WERI-Rb-1 (cell line): ENCODE data around the gene RFC4.

Source experiments
- DNase-seq: peaks from one replicate; pipeline ENCODE4 v3.0.0-alpha.2; 2020
- H3K27ac ChIP-seq: fragments of 250-450 bp; sonication (Bioruptor Pico); 2 replicates; pipeline ENCODE4 v1.5.1; 2020; ENCODE audit warnings: mild to moderate bottlenecking, moderate library complexity
- H3K27me3 ChIP-seq: fragments of 250-450 bp; sonication (Bioruptor Pico); 2 replicates; pipeline ENCODE4 v1.5.1; 2021; ENCODE audit warnings: mild to moderate bottlenecking, low read depth, moderate library complexity; ENCODE audit not compliant: insufficient read depth, severe bottlenecking
- H3K36me3 ChIP-seq: fragments of 250-450 bp; sonication (Bioruptor Pico); 2 replicates; pipeline ENCODE4 v1.5.1; 2020; ENCODE audit warnings: mild to moderate bottlenecking, moderate library complexity
- H3K4me3 ChIP-seq: 2 replicates; pipeline ENCODE4 v1.5.1; 2011; ENCODE audit warnings: low read depth, mild to moderate bottlenecking, control low read depth, low read length
- H3K9me3 ChIP-seq: fragments of 250-450 bp; sonication (Bioruptor Pico); 2 replicates; pipeline ENCODE4 v1.5.1; 2021; ENCODE audit warnings: mild to moderate bottlenecking, moderate library complexity; ENCODE audit not compliant: severe bottlenecking
- TF ChIP-seq, protein P1 (sequence below): IDR thresholded peaks from 2 replicates; pipeline ENCODE4 v1.5.1; 2011; ENCODE audit warnings: low read depth, mild to moderate bottlenecking, control low read depth, inconsistent platforms, low read length

The RFC4 gene

GRCh38 chr3:186790261-186790981, 15.9 kb downstream of the RFC4 start:
- no peaks in the 10 kb centered on the region for H3K27me3 ChIP-seq
- H3K36me3 ChIP-seq = peaks cover 90% of the 10 kb centered on the region
- DNase-seq = peak; percentile 11
- H3K9me3 ChIP-seq = no peaks in the 10 kb centered on the region
- H3K27ac ChIP-seq = peak overlapping the region; percentile 7; the same call in 1 of the 2 replicates
- TF ChIP-seq, protein P1, sequence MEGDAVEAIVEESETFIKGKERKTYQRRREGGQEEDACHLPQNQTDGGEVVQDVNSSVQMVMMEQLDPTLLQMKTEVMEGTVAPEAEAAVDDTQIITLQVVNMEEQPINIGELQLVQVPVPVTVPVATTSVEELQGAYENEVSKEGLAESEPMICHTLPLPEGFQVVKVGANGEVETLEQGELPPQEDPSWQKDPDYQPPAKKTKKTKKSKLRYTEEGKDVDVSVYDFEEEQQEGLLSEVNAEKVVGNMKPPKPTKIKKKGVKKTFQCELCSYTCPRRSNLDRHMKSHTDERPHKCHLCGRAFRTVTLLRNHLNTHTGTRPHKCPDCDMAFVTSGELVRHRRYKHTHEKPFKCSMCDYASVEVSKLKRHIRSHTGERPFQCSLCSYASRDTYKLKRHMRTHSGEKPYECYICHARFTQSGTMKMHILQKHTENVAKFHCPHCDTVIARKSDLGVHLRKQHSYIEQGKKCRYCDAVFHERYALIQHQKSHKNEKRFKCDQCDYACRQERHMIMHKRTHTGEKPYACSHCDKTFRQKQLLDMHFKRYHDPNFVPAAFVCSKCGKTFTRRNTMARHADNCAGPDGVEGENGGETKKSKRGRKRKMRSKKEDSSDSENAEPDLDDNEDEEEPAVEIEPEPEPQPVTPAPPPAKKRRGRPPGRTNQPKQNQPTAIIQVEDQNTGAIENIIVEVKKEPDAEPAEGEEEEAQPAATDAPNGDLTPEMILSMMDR = no peak
- H3K4me3 ChIP-seq = no peak overlapping the region

- Histone ChIP-seq H3K27me3 (no peaks in the 10 kb centered on the region), H3K36me3 (peaks cover 90% of the 10 kb centered on the region), H3K4me3 (no peak overlapping the region), H3K27ac (no peak overlapping the region; the same call in 1 of the 2 replicates), H3K9me3 (no peaks in the 10 kb centered on the region)
- no peak for DNase-seq
- TF ChIP-seq, protein P1 = no peak
Measured at GRCh38 chr3:186789554-186790260, 16.6 kb downstream of the RFC4 start.

DNA sequence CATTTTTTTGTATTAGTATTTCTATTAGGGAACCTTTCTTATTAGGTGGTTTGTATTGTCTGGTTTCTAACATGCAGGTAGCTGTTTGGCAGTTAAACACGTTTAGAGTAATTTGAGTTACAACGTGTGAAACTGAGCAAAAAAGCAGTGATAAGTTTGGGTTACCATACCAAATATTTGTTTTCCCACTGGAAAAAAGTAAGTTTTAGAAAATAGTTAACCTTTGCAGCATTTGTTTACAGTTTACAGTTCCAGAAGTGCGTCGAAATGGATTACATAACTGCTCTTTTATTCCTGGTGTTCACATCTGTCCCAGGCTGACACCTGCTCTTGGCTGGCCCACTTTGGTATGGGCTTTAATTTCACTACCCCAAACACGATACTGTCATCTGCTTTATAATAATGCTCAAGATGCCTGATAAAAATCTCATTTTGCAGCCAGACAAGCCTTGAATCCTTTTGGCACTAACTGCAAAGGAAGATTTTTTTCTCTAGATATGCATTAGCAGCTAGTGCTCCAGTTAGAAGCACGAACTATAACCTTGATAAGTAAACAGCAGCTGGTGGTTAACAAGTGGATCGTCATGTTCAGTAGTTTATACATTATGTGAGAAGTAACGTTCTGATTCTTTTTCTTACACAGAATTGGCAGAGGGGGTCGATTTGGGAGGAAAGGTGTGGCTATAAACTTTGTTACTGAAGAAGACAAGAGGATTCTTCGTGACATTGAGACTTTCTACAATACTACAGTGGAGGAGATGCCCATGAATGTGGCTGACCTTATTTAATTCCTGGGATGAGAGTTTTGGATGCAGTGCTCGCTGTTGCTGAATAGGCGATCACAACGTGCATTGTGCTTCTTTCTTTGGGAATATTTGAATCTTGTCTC, 17.6 kb downstream of the RFC4 start:
- DNase-seq = no peak
- H3K27me3 ChIP-seq = no peaks in the 10 kb centered on the region
- H3K27ac ChIP-seq = no peak overlapping the region
- TF ChIP-seq, protein P1 = no peak
- H3K36me3 ChIP-seq = peaks cover 90% of the 10 kb centered on the region
- no peak overlapping the region for H3K4me3 ChIP-seq
- H3K9me3 ChIP-seq = no peaks in the 10 kb centered on the region

DNA sequence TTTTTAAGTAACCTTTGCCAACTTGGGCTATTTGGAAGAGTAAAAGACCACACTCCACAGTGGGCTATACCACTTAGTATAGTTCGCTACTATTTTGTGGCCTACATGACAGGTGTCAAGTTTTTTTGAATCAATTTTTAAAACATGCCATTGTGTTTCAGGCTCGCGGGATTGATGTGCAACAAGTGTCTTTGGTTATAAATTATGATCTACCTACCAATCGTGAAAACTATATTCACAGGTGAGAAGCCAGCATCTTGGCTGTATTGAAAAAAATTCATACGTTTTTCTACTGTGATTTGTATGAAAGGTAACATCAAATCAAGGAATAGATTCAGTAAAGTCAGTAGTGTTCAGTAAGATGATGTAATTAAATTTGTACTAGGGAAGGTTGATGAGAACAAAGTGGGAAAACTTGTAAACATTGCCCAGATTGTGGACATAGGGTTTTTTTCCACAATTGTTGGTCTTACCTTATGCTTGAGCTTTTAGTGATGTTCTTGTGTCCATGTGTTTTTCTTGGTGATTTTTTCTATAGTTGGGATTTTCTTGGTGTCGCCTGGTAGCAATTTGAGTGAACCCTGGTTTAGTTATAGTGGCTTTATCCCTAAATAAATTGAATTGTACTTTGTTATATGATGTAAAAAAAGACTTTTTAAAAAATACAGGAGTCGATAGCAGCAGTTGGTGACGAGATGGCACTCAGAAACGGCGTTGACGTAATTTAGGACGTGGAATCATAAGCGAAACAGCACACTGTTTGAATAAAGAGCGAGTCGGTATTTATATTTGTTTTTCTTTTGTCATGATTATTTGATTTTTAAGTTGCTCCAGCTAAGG, 18.4 kb downstream of the RFC4 start:
- TF ChIP-seq, protein P1 = no peak
- Histone ChIP-seq H3K27ac (no peak overlapping the region), H3K9me3 (no peaks in the 10 kb centered on the region), H3K36me3 (peaks cover 89% of the 10 kb centered on the region), H3K4me3 (no peak overlapping the region), H3K27me3 (no peaks in the 10 kb centered on the region)
- no peak for DNase-seq

DNA sequence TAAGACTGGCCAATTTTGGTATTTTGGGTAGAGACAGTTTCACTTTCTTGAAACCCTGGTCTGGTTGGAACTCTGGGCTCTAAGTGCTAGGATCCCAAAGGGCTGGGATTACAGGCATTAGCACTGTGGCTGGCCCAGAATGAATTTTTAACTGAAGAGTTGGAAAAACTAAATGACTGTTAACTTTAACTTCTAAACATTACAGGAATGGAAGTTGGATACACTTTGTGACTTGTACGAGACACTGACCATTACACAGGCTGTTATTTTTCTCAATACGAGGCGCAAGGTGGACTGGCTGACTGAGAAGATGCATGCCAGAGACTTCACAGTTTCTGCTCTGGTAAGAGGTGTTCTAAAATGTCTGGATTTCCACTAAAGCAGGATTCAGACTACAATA, 19.4 kb downstream of the RFC4 start:
- Histone ChIP-seq H3K27ac (no peak overlapping the region; the same call in 1 of the 2 replicates), H3K36me3 (peaks cover 80% of the 10 kb centered on the region), H3K4me3 (no peak overlapping the region), H3K9me3 (no peaks in the 10 kb centered on the region), H3K27me3 (no peaks in the 10 kb centered on the region)
- no peak for DNase-seq
- TF ChIP-seq, protein P1 = no peak
